Panc1 (cell line): Measurements from ENCODE around the gene PSG3. TPM values are rescaled to one million over a fixed set of nuclear protein-coding genes. Genes with fewer than 3 reads are reported as not detected.
A peak's percentile ranks its signal among the peaks of the same experiment; 100 is the strongest.
"Not testable (repeated sequence)": the region's sequence is repeated elsewhere in the genome, so short reads cannot be mapped to it uniquely, and the experiment has no call there.

ENCODE experiments used
- ATAC-seq: fragments of 200-7000 bp; cut with Tn5 transposase; 2 replicates; pipeline ENCODE4 v1.9.1; 2020; ENCODE audit warnings: mild to moderate bottlenecking, moderate library complexity
- BruUV-seq: library from RNA; stranded (reverse); fragments of 400-500 nt; replicated peaks from 2 replicates; lab custom pipeline; 2021; lab: Mats Ljungman, UMichigan
- CTCF ChIA-PET: fragments of 300-600 bp; sonication (Branson Sonifier 250); formaldehyde crosslinking; loops from one replicate; lab custom pipeline; 2022; ENCODE audit warnings: antibody characterized with exemption; lab: Charles Lee
- POLR2A ChIA-PET: fragments of 300-600 bp; sonication (Branson Sonifier 250); formaldehyde crosslinking; loops from one replicate; lab custom pipeline; 2022; ENCODE audit warnings: antibody characterized with exemption; lab: Charles Lee
- DNase-seq: peaks from one replicate; pipeline ENCODE4 v3.0.0-alpha.2; 2010; ENCODE audit warnings: low read depth, low spot score
- H3K27ac ChIP-seq: 2 replicates; pipeline ENCODE4 v1.5.1; 2011; ENCODE audit warnings: mild to moderate bottlenecking, low read length, inconsistent platforms
- H3K27me3 ChIP-seq: fragments of 200-500 bp; sonication (Bioruptor generic); 2 replicates; pipeline ENCODE4 v1.6.0; 2014; ENCODE audit warnings: low read length, inconsistent platforms; ENCODE audit not compliant: control insufficient read depth, insufficient read depth
- H3K36me3 ChIP-seq: fragments of 200-500 bp; sonication (Bioruptor generic); 2 replicates; pipeline ENCODE4 v1.5.1; 2014; ENCODE audit warnings: inconsistent platforms, mild to moderate bottlenecking, low read length, moderate library complexity; ENCODE audit not compliant: control insufficient read depth, insufficient read depth
- H3K4me1 ChIP-seq: 2 replicates; pipeline ENCODE4 v1.5.1; 2011; ENCODE audit warnings: inconsistent platforms, mild to moderate bottlenecking, low read length, moderate library complexity; ENCODE audit not compliant: control insufficient read depth, insufficient read depth
- H3K4me3 ChIP-seq, 2 experiments: 2 replicates each; pipeline ENCODE4 v1.5.1; 2011 to 2012; ENCODE audit warnings: low read depth in 2 of 2, low read length in 2 of 2, mild to moderate bottlenecking in 2 of 2, inconsistent platforms in 1 of 2, moderate library complexity in 1 of 2
- H3K9me3 ChIP-seq: fragments of 200-500 bp; sonication (Bioruptor generic); 2 replicates; pipeline ENCODE4 v1.5.1; 2014; ENCODE audit warnings: low read depth, mild to moderate bottlenecking, inconsistent platforms, low read length, moderate library complexity; ENCODE audit not compliant: control insufficient read depth, insufficient read depth
- POLR2AphosphoS5 ChIP-seq: IDR thresholded peaks from 2 replicates; pipeline ENCODE4 v1.6.1; 2012; ENCODE audit warnings: mild to moderate bottlenecking, low read depth, low read length, moderate library complexity
- SIN3A ChIP-seq: IDR thresholded peaks from 2 replicates; pipeline ENCODE4 v1.6.1; 2012; ENCODE audit warnings: low read depth, mild to moderate bottlenecking, low read length, moderate library complexity, borderline replicate concordance; ENCODE audit not compliant: insufficient read depth
- TCF7L2 ChIP-seq: IDR thresholded peaks from 2 replicates; pipeline ENCODE4 v1.6.1; 2011; ENCODE audit warnings: mild to moderate bottlenecking, low read depth, low read length, inconsistent platforms
- in situ Hi-C: cut with HindIII; loops from 2 replicates; pipeline ENCODE4 v1.10.0; 2016; ENCODE audit warnings: low sequenced_read_pairs, low pct_unique_long_range_greater_than_20kb
- intact Hi-C: fragments of 100-400 bp; cut with micrococcal nuclease; formaldehyde crosslinking; loops from one replicate; pipeline ENCODE4 v1.10.0; 2022; ENCODE audit not compliant: unreplicated experiment
- total RNA-seq: library from RNA; stranded (reverse); gene quantifications from one replicate; pipeline ENCODE4 v1.2.1, GENCODE V29; 2021; ENCODE audit not compliant: unreplicated experiment
- TF ChIP-seq, protein P1 (sequence below): fragments of 450-650 bp; IDR thresholded peaks from 2 replicates; pipeline ENCODE4 v1.5.1; 2017; ENCODE audit warnings: mild to moderate bottlenecking
- TF ChIP-seq, protein P2 (sequence below), 2 experiments: IDR thresholded peaks; 2 replicates each; pipeline ENCODE4 v1.6.1; 2011 to 2012; ENCODE audit warnings: low read depth in 2 of 2, control low read depth in 1 of 2, low read length in 1 of 2, mild to moderate bottlenecking in 1 of 2, moderate library complexity in 1 of 2; ENCODE audit not compliant: insufficient read depth in 1 of 2

Gene PSG3
- total RNA-seq, 1 experiment from 2014 or later = not detected

- H3K36me3 ChIP-seq, POLR2A ChIA-PET, H3K27me3 ChIP-seq, H3K9me3 ChIP-seq, intact Hi-C loops, in situ Hi-C loops, H3K27ac ChIP-seq, ATAC-seq, CTCF ChIA-PET, DNase-seq, H3K4me3 ChIP-seq, H3K4me1 ChIP-seq, BruUV-seq: not testable (repeated sequence)
- TF ChIP-seq, protein P1, sequence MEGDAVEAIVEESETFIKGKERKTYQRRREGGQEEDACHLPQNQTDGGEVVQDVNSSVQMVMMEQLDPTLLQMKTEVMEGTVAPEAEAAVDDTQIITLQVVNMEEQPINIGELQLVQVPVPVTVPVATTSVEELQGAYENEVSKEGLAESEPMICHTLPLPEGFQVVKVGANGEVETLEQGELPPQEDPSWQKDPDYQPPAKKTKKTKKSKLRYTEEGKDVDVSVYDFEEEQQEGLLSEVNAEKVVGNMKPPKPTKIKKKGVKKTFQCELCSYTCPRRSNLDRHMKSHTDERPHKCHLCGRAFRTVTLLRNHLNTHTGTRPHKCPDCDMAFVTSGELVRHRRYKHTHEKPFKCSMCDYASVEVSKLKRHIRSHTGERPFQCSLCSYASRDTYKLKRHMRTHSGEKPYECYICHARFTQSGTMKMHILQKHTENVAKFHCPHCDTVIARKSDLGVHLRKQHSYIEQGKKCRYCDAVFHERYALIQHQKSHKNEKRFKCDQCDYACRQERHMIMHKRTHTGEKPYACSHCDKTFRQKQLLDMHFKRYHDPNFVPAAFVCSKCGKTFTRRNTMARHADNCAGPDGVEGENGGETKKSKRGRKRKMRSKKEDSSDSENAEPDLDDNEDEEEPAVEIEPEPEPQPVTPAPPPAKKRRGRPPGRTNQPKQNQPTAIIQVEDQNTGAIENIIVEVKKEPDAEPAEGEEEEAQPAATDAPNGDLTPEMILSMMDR = peak; percentile 77
These were observed 27.0 kb upstream of the PSG3 start for GRCh38 chr19:42767319-42767718.

- H3K4me1 ChIP-seq, H3K36me3 ChIP-seq, BruUV-seq, H3K4me3 ChIP-seq, ATAC-seq, CTCF ChIA-PET, H3K9me3 ChIP-seq, in situ Hi-C loops, DNase-seq, intact Hi-C loops, H3K27ac ChIP-seq, POLR2A ChIA-PET, H3K27me3 ChIP-seq: not testable (repeated sequence)
These were observed 26.6 kb upstream of the PSG3 start for GRCh38 chr19:42766871-42767270.

DNA sequence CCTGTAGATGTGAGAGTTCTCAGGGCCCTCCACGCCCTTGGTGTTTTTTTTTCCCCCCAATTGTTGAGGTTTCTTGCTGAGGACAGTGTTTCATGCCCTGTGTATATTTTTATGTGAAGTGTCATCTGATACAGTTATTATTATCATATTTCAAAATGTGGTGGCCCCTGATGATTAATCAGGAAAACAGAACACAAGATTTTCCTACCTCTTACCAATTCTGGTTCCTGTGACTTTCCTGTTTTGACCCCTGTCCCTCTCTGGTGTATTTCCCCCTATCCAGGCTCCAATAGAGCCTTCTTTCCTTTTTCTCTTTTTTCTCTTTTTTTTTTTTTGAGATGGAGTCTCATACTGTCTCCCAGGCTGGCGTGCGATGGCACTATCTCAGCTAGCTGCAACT, 24.6 kb upstream of the PSG3 start:
- Histone ChIP-seq H3K4me3 (no peak overlapping the region), H3K36me3 (no peaks in the 10 kb centered on the region), H3K4me1 (no peaks in the 10 kb centered on the region), H3K9me3 (no peaks in the 10 kb centered on the region), H3K27me3 (no peaks in the 10 kb centered on the region), H3K27ac (no peak overlapping the region)
- DNase-seq (no peak), ATAC-seq (no peak)
- intact Hi-C loops (no loop called here), in situ Hi-C loops (no loop called here)
- BruUV-seq = no TSS peak
- POLR2A ChIA-PET = interaction anchor here (0.7 kb wide), 1 partner anchor 202 kb away, joined by 4 read pairs; no protein-coding TSS in a partner anchor
- no peak for TF ChIP-seq SIN3A
- TF ChIP-seq, protein P2, sequence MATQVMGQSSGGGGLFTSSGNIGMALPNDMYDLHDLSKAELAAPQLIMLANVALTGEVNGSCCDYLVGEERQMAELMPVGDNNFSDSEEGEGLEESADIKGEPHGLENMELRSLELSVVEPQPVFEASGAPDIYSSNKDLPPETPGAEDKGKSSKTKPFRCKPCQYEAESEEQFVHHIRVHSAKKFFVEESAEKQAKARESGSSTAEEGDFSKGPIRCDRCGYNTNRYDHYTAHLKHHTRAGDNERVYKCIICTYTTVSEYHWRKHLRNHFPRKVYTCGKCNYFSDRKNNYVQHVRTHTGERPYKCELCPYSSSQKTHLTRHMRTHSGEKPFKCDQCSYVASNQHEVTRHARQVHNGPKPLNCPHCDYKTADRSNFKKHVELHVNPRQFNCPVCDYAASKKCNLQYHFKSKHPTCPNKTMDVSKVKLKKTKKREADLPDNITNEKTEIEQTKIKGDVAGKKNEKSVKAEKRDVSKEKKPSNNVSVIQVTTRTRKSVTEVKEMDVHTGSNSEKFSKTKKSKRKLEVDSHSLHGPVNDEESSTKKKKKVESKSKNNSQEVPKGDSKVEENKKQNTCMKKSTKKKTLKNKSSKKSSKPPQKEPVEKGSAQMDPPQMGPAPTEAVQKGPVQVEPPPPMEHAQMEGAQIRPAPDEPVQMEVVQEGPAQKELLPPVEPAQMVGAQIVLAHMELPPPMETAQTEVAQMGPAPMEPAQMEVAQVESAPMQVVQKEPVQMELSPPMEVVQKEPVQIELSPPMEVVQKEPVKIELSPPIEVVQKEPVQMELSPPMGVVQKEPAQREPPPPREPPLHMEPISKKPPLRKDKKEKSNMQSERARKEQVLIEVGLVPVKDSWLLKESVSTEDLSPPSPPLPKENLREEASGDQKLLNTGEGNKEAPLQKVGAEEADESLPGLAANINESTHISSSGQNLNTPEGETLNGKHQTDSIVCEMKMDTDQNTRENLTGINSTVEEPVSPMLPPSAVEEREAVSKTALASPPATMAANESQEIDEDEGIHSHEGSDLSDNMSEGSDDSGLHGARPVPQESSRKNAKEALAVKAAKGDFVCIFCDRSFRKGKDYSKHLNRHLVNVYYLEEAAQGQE (IDR thresholded peaks at IDR 0.05; ENCODE audit: insufficient read depth in 1 of 2, low read depth in 2 of 2, low read length in 1 of 2) = no peak
- TF ChIP-seq, protein P1 = no peak
- TF ChIP-seq TCF7L2 = no peak
- no peak for TF ChIP-seq POLR2AphosphoS5
- CTCF ChIA-PET = no interaction called here
